BE2C (cell line): ENCODE data around the gene PRDM10.

Source experiments
- DNase-seq: peaks from one replicate; pipeline ENCODE4 v3.0.0-alpha.2; 2020
- H3K27me3 ChIP-seq: fragments of 250-450 bp; sonication (Bioruptor Pico); 2 replicates; pipeline ENCODE4 v1.5.1; 2020; ENCODE audit warnings: mild to moderate bottlenecking
- H3K36me3 ChIP-seq: fragments of 250-450 bp; sonication (Bioruptor Pico); 2 replicates; pipeline ENCODE4 v1.5.1; 2020; ENCODE audit warnings: mild to moderate bottlenecking
- H3K4me1 ChIP-seq: fragments of 250-450 bp; sonication (Bioruptor Pico); 2 replicates; pipeline ENCODE4 v1.5.1; 2020
- H3K4me3 ChIP-seq: 2 replicates; pipeline ENCODE4 v1.5.1; 2011; ENCODE audit warnings: low read depth, low read length
- H3K9me3 ChIP-seq: fragments of 250-450 bp; sonication (Bioruptor Pico); 2 replicates; pipeline ENCODE4 v1.5.1; 2020
- CTCF ChIP-seq: IDR thresholded peaks from 2 replicates; pipeline ENCODE4 v1.5.1; 2012; ENCODE audit warnings: mild to moderate bottlenecking, low read depth, low read length

Gene PRDM10

GRCh38 chr11:129944696-129945095, 57.9 kb downstream of the PRDM10 start:
- Histone ChIP-seq H3K27me3 (no peaks in the 10 kb centered on the region), H3K36me3 (peaks cover 5% of the 10 kb centered on the region), H3K4me3 (no peak overlapping the region), H3K9me3 (no peaks in the 10 kb centered on the region), H3K4me1 (no peaks in the 10 kb centered on the region)
- DNase-seq, result no peak
- no peak for TF ChIP-seq CTCF

GRCh38 chr11:129943036-129943435, 59.6 kb downstream of the PRDM10 start:
- Histone ChIP-seq H3K9me3 (no peaks in the 10 kb centered on the region), H3K4me3 (no peak overlapping the region), H3K36me3 (peaks cover 5% of the 10 kb centered on the region), H3K27me3 (no peaks in the 10 kb centered on the region), H3K4me1 (no peaks in the 10 kb centered on the region)
- no peak for TF ChIP-seq CTCF
- no peak for DNase-seq

- no peaks in the 10 kb centered on the region for H3K4me1 ChIP-seq
- no peaks in the 10 kb centered on the region for H3K27me3 ChIP-seq
- peaks cover 5% of the 10 kb centered on the region for H3K36me3 ChIP-seq
- H3K9me3 ChIP-seq, result no peaks in the 10 kb centered on the region
- DNase-seq, result no peak
- H3K4me3 ChIP-seq, result no peak overlapping the region
- no peak for TF ChIP-seq CTCF
Observed at GRCh38 chr11:129939510-129939909, 63.1 kb downstream of the PRDM10 start.

- Histone ChIP-seq H3K27me3 (no peaks in the 10 kb centered on the region), H3K4me1 (no peaks in the 10 kb centered on the region), H3K36me3 (peaks cover 5% of the 10 kb centered on the region), H3K9me3 (no peaks in the 10 kb centered on the region), H3K4me3 (no peak overlapping the region)
- no peak for DNase-seq
- TF ChIP-seq CTCF, result no peak
Observed at GRCh38 chr11:129938764-129939163, 63.9 kb downstream of the PRDM10 start.

GRCh38 chr11:129937592-129938238, 64.9 kb downstream of the PRDM10 start:
- DNase-seq, result no peak
- Histone ChIP-seq H3K4me3 (no peak overlapping the region), H3K36me3 (peaks cover 5% of the 10 kb centered on the region), H3K4me1 (no peaks in the 10 kb centered on the region), H3K27me3 (no peaks in the 10 kb centered on the region), H3K9me3 (no peaks in the 10 kb centered on the region)
- no peak for TF ChIP-seq CTCF

GRCh38 chr11:129935723-129936122, 66.9 kb downstream of the PRDM10 start:
- Histone ChIP-seq H3K4me3 (no peak overlapping the region), H3K27me3 (no peaks in the 10 kb centered on the region), H3K4me1 (no peaks in the 10 kb centered on the region), H3K9me3 (no peaks in the 10 kb centered on the region), H3K36me3 (no peaks in the 10 kb centered on the region)
- no peak for TF ChIP-seq CTCF
- no peak for DNase-seq
